Measurements from ENCODE around the gene DYRK3.
A peak's percentile ranks its signal among the peaks of the same experiment; 100 is the strongest.
"Not testable (repeated sequence)": the region's sequence is repeated elsewhere in the genome, so short reads cannot be mapped to it uniquely, and the experiment has no call there.

Gene DYRK3

GRCh38 chr1:206631085-206631509 lies 4.2 kb upstream of the DYRK3 start:
- DNase-seq (ENCODE audit: low spot score), result peak; percentile 77

- DNase-seq (ENCODE audit: low spot score), result peak; percentile 72
Measured at GRCh38 chr1:206633708-206634121, 1.6 kb upstream of the DYRK3 start.

DNA sequence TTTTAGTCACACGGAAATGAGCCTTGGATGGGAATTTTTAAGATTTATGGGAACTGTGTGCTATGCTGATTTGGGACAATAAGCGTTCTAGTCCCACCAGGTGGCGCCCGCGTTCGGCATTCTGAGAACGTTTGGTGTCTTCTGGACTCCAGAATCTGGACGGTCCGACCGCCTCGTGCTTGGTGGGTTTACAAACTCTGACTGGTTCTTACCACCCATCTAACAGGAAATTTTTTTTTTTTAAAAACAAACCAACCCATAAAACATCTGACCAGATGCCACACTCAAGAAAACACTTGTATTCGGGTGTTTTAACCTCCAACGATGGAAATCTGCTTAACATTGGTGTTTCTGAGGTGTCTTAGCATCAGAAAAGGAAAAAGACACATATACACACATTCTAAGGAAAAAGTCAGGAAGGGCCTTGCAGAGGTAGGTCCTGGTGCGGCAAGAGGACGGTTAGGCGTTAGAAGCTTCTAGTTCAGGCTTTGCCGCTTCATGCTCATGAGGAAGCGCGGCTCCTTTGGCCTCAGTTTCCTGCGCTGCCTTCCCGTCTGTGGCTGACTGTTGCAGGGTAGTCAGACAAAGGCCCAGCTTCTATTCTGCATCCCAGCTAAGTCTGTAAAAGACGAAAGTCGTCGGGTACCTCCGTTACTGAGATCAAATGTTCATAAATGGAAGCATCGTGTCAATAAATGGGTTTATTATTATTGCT lies 814 bp upstream of the DYRK3 start:
- DNase-seq (ENCODE audit: low spot score), result peak; percentile 76

GRCh38 chr1:206635978-206636345 lies 626 bp downstream of the DYRK3 start:
- DNase-seq (ENCODE audit: low spot score), result no peak

DNA sequence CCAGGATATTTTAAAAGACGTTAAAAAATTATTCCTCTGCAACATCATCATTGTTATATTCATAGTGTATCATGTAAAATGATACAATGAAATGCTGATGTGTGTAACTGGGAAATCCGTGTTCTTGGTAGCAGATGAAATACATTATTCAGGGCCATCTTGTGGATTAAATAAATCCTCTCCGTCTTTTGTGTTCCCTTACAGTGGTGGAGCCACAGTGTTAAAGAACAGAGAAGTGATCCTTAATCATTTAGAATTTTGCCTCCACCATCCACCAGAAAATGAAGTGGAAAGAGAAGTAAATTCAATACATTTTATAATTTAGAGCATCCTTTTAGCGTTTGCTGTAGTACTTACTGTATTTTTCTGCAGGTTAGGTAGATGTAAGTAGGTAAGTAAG lies 1.3 kb downstream of the DYRK3 start:
- DNase-seq (ENCODE audit: low spot score), result no peak

- DNase-seq (ENCODE audit: low spot score), result no peak
Measured at GRCh38 chr1:206637605-206638004, 2.3 kb downstream of the DYRK3 start.

GRCh38 chr1:206642074-206642473 lies 6.7 kb downstream of the DYRK3 start:
- DNase-seq (ENCODE audit: low spot score), result not testable (repeated sequence)

DNA sequence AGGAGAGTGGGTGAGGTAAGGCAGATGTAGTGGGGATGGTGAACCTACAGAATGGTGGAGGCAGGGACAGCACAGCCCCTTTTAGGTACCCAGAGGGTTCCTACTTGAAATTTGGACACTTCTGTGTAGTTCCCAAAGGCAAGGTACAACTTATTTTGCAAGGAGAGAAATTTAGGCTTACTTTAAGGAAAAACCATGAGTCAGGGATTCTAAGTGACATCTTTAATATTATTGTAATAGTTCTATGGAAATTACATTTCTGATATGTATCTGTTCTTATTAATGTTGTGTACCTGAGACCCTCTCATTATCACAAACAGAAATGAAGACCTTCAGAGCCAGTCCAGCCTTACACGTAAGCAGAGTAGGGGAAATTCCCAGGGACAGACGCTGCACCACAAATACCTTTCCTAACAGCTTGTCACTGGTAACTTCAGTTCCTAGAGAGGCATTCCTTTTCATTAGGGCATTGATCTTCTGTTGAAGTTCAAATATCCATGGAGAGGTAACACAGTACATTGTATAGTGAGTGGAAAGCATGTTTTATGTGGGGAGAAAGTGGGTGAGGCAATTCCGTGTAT lies 7.9 kb downstream of the DYRK3 start:
- DNase-seq (ENCODE audit: low spot score), result no peak

- no peak for DNase-seq (ENCODE audit: low spot score)
Measured at GRCh38 chr1:206646504-206646903, 11.2 kb downstream of the DYRK3 start.

DNA sequence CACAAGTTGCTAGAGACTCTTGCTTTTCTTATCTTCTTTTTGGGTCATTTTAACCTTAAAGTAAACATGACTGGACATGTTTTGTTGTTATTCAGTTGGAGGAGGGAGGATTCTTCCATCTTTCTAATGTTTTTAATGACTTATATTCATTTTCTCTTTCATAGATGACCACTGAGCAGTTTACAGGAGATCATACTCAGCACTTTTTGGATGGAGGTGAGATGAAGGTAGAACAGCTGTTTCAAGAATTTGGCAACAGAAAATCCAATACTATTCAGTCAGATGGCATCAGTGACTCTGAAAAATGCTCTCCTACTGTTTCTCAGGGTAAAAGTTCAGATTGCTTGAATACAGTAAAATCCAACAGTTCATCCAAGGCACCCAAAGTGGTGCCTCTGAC lies 11.9 kb downstream of the DYRK3 start:
- no peak for DNase-seq (ENCODE audit: low spot score)

- DNase-seq (ENCODE audit: low spot score), result no peak
Measured at GRCh38 chr1:206649261-206649921, 14.1 kb downstream of the DYRK3 start.

DNA sequence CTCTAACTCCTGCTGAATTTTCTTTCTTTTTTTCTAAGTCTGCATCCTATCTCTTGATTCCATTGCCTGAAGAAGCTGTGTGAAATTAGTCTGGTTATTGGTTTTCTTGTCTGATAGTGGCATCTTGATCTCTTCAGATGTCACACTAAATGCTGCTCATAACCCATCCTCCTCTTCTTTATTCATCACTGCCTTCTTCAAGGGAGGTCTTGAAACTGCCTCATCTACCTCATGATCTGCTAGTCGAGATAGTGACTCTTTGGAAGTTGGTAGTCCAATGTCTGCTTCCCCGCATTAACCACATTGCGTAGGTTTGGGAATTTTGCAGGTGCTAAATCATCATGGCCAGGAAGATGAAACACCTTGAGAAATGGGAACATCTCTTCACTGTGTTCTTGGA lies 15.7 kb downstream of the DYRK3 start:
- DNase-seq (ENCODE audit: low spot score), result no peak

DNA sequence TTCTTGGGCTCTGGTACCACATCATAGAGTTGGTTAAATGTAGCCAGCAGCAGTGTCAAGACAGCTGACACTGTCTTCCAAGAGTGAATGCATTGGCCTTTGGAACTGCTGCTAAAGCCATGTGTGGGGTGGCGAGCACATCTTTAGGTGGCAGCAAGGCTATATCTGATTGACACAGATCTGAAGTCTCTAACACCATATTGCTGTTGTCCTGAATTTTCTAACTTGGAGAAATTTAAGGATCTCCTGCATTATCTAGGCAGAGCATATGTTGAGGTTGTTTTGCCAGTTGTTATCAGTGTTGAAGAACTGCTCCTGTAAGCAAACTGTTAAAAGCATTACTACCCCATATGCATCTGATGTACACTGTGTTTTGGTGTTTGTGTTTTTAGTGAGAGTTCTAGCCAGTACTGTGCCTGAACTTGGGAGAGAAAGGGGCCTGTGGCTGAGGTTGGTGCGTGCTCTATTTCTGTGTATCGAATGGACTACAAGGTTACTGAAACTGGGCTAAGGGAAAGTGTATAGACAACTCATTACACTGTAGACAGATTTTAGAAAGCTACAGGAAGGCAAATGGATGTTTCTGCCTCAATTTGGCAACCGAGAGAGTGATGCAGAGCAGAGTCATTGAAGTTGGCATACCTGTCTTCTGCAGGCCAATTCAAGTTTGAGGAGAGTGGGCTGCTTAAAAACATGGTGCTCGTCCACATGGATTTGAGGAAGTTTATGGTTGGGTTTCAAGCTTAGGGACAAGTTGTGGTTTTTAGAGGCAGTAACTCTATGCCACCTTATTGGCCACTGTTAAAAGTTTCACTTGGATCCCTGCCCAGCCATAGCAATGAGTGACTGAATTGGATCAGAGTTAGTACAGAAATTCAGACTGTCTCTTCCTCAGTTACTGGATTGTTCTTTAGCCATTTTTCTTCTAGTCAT lies 16.9 kb downstream of the DYRK3 start:
- no peak for DNase-seq (ENCODE audit: low spot score)

DNA sequence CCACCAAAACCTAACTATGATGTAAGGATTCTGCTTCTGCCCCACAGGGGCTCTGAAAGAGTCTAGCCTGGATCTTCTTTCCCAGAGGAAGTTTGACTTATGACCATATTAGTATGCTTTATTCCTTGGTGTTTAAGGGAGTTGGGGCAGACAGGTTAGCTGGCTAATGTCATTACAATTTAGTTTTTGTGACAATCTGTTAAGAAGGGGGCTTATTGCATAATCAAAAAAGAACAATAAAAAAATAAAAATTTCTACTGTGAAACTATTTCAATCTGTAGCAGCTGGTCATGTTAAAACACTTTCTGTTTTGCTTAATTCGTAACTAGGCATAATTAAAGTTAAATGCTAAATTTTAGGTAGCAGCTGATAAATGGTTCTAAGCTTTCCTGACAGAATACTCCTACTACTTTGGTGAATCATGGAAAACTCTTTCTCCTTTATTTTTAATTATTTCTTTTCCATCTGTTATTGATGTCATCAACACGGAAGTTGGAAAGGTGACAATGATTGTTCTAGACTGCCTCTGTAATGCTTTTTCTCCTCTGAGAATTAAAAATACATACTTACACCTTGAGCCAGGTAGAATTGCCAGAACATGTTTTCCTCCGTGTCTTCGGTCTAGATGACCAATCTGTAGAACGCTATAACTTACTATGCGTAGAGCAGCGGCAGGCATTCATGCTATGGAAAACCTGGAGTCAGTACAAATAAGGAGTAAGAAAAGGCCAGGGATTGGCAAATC lies 18.6 kb downstream of the DYRK3 start:
- no peak for DNase-seq (ENCODE audit: low spot score)

DNA sequence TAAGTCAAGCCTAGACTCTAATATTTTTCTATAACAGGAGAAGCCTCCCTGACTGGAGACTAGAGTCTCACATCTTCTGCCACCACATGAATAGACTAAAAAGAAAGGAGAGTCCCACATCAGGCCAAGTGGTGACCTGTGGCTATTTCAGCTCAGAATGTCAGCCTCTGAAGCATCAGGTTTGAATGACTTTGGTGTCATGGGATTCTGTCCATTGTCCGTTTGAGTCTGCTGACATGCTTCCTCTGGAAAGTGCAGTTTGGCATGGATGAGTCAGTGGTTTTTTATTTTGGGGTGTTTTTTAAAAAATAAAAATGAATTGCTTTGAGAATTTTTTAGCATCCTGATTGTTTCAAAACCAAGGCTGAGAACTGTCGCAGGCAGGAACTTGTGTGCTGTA lies 19.5 kb downstream of the DYRK3 start:
- no peak for DNase-seq (ENCODE audit: low spot score)

GRCh38 chr1:206655471-206655882 lies 20.1 kb downstream of the DYRK3 start:
- DNase-seq (ENCODE audit: low spot score), result no peak

- DNase-seq (ENCODE audit: low spot score), result no peak
Measured at GRCh38 chr1:206656936-206657335, 21.6 kb downstream of the DYRK3 start.

DNA sequence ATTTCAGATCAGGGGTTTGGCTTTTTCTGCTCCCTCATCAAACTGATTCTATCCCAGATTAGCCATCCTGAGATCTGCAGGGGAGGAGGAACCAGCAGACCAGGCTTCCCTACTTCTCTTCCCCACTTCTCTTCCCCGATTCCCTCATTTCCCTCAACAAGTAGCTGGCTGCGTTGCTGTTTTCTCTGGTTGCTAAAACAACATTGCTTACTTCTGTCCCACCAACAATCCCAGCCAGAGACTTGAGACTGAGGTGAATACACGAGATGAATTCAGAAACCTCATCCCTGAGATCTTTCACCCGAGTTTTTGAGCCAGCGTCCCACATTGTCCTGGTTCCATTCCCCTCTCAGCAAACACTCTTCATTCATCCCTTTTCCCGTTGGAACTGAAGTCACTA lies 22.4 kb downstream of the DYRK3 start:
- DNase-seq (ENCODE audit: low spot score), result peak; percentile 22

DNA sequence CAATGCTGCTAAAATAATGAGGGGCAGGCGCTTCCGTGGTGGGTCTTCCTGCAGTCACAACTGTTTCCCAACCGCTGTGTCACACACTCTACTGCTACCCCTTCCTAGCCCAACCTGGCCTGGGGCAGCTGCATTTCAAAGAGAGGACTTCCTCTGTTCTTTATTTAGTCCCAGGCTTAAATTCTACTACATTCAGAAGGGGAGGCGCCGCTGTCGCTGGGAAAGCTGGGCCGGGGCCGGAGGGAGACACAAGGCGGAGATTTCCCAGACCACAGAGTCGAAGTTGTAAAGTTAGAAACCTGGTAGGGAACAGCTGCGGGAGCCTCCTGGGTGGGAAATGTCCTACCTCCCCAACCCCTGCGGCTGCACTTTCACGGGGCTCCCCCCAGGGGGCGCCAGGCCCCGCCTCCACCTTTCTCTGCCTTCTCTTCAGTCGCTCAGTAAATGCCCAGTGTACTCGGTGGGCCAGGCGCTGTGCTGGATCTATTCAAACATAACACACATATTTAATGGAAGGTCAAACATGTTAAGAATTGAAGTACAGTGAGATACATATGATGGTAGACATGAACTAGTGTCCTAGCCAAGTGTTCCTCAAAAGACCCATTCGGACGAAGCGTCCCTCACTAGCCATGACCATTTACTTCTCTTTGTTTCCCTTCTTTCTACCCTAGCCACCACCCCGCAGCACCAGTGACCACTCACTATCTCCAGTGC lies 23.1 kb downstream of the DYRK3 start:
- DNase-seq (ENCODE audit: low spot score), result peak; percentile 75

- no peak for DNase-seq (ENCODE audit: low spot score)
Measured at GRCh38 chr1:206658981-206659273, 23.6 kb downstream of the DYRK3 start.

GRCh38 chr1:206660136-206660535 lies 24.8 kb downstream of the DYRK3 start:
- DNase-seq (ENCODE audit: low spot score), result no peak
